Measurements from ENCODE around the gene TRAF5. TPM values are rescaled to one million over a fixed set of nuclear protein-coding genes. Genes with fewer than 3 reads are reported as not detected.

Gene TRAF5
- total and polyA plus RNA-seq, 2 of the 4 experiments (the other 2 are of a cell fraction), result 10.0 to 14.7 TPM

GRCh38 chr1:211393203-211393602, 66.6 kb downstream of the TRAF5 start:
- TF ChIP-seq RFX5 (IDR thresholded peaks at IDR 0.05; ENCODE audit: low read depth, low read length), result no peak
- no peak for TF ChIP-seq BHLHE40 (IDR thresholded peaks at IDR 0.05; ENCODE audit: low read depth, low read length)
- TF ChIP-seq NFE2L2 (IDR thresholded peaks at IDR 0.05; ENCODE audit: low read depth, low read length), result no peak
- TF ChIP-seq POLR2A (IDR thresholded peaks at IDR 0.05; ENCODE audit: low read depth, low read length), result no peak
- no peak for TF ChIP-seq MAFK (IDR thresholded peaks at IDR 0.05; ENCODE audit: low read depth, low read length)
- no peak for TF ChIP-seq MXI1 (IDR thresholded peaks at IDR 0.05; ENCODE audit: borderline replicate concordance, low read depth, low read length)
- no peak for TF ChIP-seq SMC3 (IDR thresholded peaks at IDR 0.05; ENCODE audit: low read depth, low read length)
- TF ChIP-seq CHD1 (IDR thresholded peaks at IDR 0.05; ENCODE audit: low read depth, low read length), result no peak
- no peak for TF ChIP-seq FOS (IDR thresholded peaks at IDR 0.05; ENCODE audit: low read depth, low read length)
- no peak for TF ChIP-seq CEBPB (IDR thresholded peaks at IDR 0.05; ENCODE audit: low read depth, low read length)
- no peak for TF ChIP-seq CTCF (conservative IDR thresholded peaks at IDR 0.05; ENCODE audit: low read depth, low read length)
- TF ChIP-seq ELK1 (IDR thresholded peaks at IDR 0.05; ENCODE audit: borderline replicate concordance, low read depth, low read length), result no peak
- TF ChIP-seq RAD21 (IDR thresholded peaks at IDR 0.05; ENCODE audit: low read length), result no peak
- TF ChIP-seq MAZ (IDR thresholded peaks at IDR 0.05; ENCODE audit: borderline replicate concordance, low read depth, low read length), result no peak
- Histone ChIP-seq H4K5ac (ENCODE audit: low read depth, low read length) (no peak overlapping the region), H3K23ac (ENCODE audit: low read depth, low read length) (no peak overlapping the region), H3K27ac (ENCODE audit: insufficient read depth, low read length) (no peak overlapping the region), H3K4me2 (ENCODE audit: low read depth, low read length) (no peak overlapping the region), H2AK9ac (replicated peaks; ENCODE audit: low read depth, low read length, poor library complexity) (no peak overlapping the region), H3K27me3 (ENCODE audit: control insufficient read depth, insufficient read depth, low read length) (no peaks in the 10 kb centered on the region), H4K8ac (ENCODE audit: low read depth in 2 of 2, low read length in 2 of 2) (no peak overlapping the region), H3K79me1 (ENCODE audit: low read depth in 1 of 2, low read length in 2 of 2) (no peaks in the 10 kb centered on the region), H2BK5ac (ENCODE audit: low read depth, low read length, poor library complexity, severe bottlenecking) (no peak overlapping the region), H2BK20ac (ENCODE audit: low read depth, low read length) (no peak overlapping the region), H2AK5ac (ENCODE audit: low read depth, low read length) (no peak overlapping the region), H3K14ac (replicated peaks; ENCODE audit: low read depth, low read length) (no peak overlapping the region), H4K20me1 (ENCODE audit: insufficient read depth, low read length) (no peaks in the 10 kb centered on the region), H3K4me3 (ENCODE audit: insufficient read depth, low read depth, low read length) (no peak overlapping the region), H3K9me1 (ENCODE audit: insufficient read depth, low read length) (no peaks in the 10 kb centered on the region), H3K56ac (ENCODE audit: extremely low read depth, insufficient read depth, low read length) (no peak overlapping the region), H3K18ac (ENCODE audit: low read depth, low read length) (no peak overlapping the region), H4K91ac (ENCODE audit: insufficient read depth, low read depth, low read length) (no peak overlapping the region), H2BK120ac (ENCODE audit: low read depth, low read length) (no peak overlapping the region), H2BK15ac (ENCODE audit: low read depth, low read length) (no peak overlapping the region), H3K9me3 (ENCODE audit: control insufficient read depth, insufficient read depth, low read length) (no peaks in the 10 kb centered on the region), H3K9ac (ENCODE audit: low read depth, low read length) (no peak overlapping the region), H3K36me3 (ENCODE audit: control insufficient read depth, insufficient read depth, low read length) (no peaks in the 10 kb centered on the region), H3K4me1 (ENCODE audit: control insufficient read depth, insufficient read depth, low read length) (no peaks in the 10 kb centered on the region), H2AFZ (replicated peaks; ENCODE audit: low read length, poor library complexity) (no peak overlapping the region), H3K4ac (ENCODE audit: low read depth, low read length) (no peak overlapping the region)
- DNase-seq, result no peak
- WGBS, 2 experiments (ENCODE audit: extremely low coverage in 2 of 2, insufficient read length in 1 of 2), result no CpG with 5 or more reads among the region's 1 CpG
- ChIA-PET CTCF (no interaction called here), POLR2A (ENCODE audit: unreplicated experiment) (no interaction called here)
- in situ Hi-C loops (cut with MboI; ENCODE audit: low sequenced_read_pairs) (no loop called here), dilution Hi-C loops (cut with HindIII; ENCODE audit: low sequenced_read_pairs, unreplicated experiment) (no loop called here), intact Hi-C loops (cut with micrococcal nuclease) (no loop called here)
- no TSS peak for BruUV-seq (replicated peaks)
- ATAC-seq (ENCODE audit: low read depth), result no peak
